H1 (cell line): ENCODE measurements around the gene STX18. TPM values are rescaled to one million over a fixed set of nuclear protein-coding genes. Genes with fewer than 3 reads are reported as not detected.

Experiments
- CTCF ChIA-PET: fragments of 300-600 bp; sonication (Branson Sonifier 250); formaldehyde crosslinking; loops from one replicate; lab custom pipeline; 2021; ENCODE audit not compliant: partially characterized antibody; lab: Charles Lee
- POLR2A ChIA-PET: fragments of 300-600 bp; sonication (Branson Sonifier 250); formaldehyde crosslinking; loops from one replicate; lab custom pipeline; 2021; ENCODE audit warnings: inconsistent platforms; ENCODE audit not compliant: partially characterized antibody; lab: Charles Lee
- DNase-seq, 2 experiments: peaks; one replicate each; pipeline versions ENCODE4 v3.0.0 to v3.0.0-alpha.2; 2010 to 2022; ENCODE audit warnings: low spot score in 2 of 2, low read depth in 1 of 2, mixed read lengths in 1 of 2
- FAIRE-seq: peaks from 2 replicates; lab custom pipeline; 2011; peaks lifted over from hg19 to GRCh38; lab: Jason Lieb, UNC
- H2AFZ ChIP-seq: 2 replicates; pipeline ENCODE4 v1.8.1; 2012; ENCODE audit warnings: low read length, inconsistent platforms
- H2AK5ac ChIP-seq: 2 replicates; pipeline ENCODE4 v1.6.1; 2013; ENCODE audit warnings: low read depth, low read length
- H2BK120ac ChIP-seq: replicated peaks from 2 replicates; pipeline ENCODE3; 2013; ENCODE audit warnings: low read depth, low read length, inconsistent platforms
- H2BK12ac ChIP-seq: 2 replicates; pipeline ENCODE4 v1.6.1; 2013; ENCODE audit warnings: low read depth, low read length
- H2BK15ac ChIP-seq: 2 replicates; pipeline ENCODE4 v1.6.1; 2013; ENCODE audit warnings: low read length
- H2BK20ac ChIP-seq: 2 replicates; pipeline ENCODE4 v1.6.1; 2013; ENCODE audit warnings: low read length
- H2BK5ac ChIP-seq: 2 replicates; pipeline ENCODE4 v1.6.1; 2013; ENCODE audit warnings: low read depth, low read length
- H3K14ac ChIP-seq: 2 replicates; pipeline ENCODE4 v1.6.1; 2013; ENCODE audit warnings: inconsistent platforms; ENCODE audit not compliant: insufficient read length
- H3K18ac ChIP-seq: 2 replicates; pipeline ENCODE4 v1.6.1; 2013; ENCODE audit warnings: low read length; ENCODE audit errors: extremely low read depth
- H3K23ac ChIP-seq: 2 replicates; pipeline ENCODE4 v1.6.1; 2013; ENCODE audit warnings: inconsistent platforms; ENCODE audit not compliant: insufficient read length
- H3K23me2 ChIP-seq: 2 replicates; pipeline ENCODE4 v1.6.1; 2013; ENCODE audit warnings: low read depth, low read length
- H3K27ac ChIP-seq: 2 replicates; pipeline ENCODE4 v1.6.1; 2011; ENCODE audit warnings: low read depth, low read length, inconsistent platforms
- H3K27me3 ChIP-seq, 4 experiments: replicated peaks in 1 of 4; 1 replicate in 1 of 4; 2 replicates in 3 of 4; pipeline versions ENCODE4 v1.6.1 to v1.8.1; 2011 to 2013; ENCODE audit warnings: low read length in 3 of 4, mild to moderate bottlenecking in 3 of 4, inconsistent platforms in 2 of 4, mixed read lengths in 2 of 4, moderate library complexity in 1 of 4; ENCODE audit not compliant: control insufficient read depth in 3 of 4, insufficient read depth in 3 of 4; ENCODE audit errors: extremely low read depth in 1 of 4
- H3K36me3 ChIP-seq, 4 experiments: 2 replicates each; pipeline versions ENCODE4 v1.6.1 to v1.8.1; 2011 to 2013; ENCODE audit warnings: mild to moderate bottlenecking in 4 of 4, low read length in 3 of 4, moderate library complexity in 2 of 4, control low read depth in 1 of 4, inconsistent platforms in 1 of 4; ENCODE audit not compliant: insufficient read depth in 4 of 4, control insufficient read depth in 2 of 4
- H3K4ac ChIP-seq: replicated peaks from 2 replicates; pipeline ENCODE3; 2013; ENCODE audit warnings: low read length, low read depth, mixed read lengths, inconsistent platforms; ENCODE audit not compliant: insufficient read length
- H3K4me1 ChIP-seq, 4 experiments: replicated peaks in 1 of 4; 1 replicate in 1 of 4; 2 replicates in 3 of 4; pipeline versions ENCODE4 v1.6.1 to v1.8.1; 2011 to 2013; ENCODE audit warnings: low read length in 3 of 4, inconsistent platforms in 2 of 4, mixed read lengths in 1 of 4; ENCODE audit not compliant: insufficient read depth in 4 of 4, control insufficient read depth in 3 of 4
- H3K4me2 ChIP-seq, 2 experiments: 2 replicates each; pipeline versions ENCODE4 v1.6.1 to v1.8.1; 2011 to 2013; ENCODE audit warnings: low read depth in 2 of 2, low read length in 2 of 2, control low read depth in 1 of 2, inconsistent platforms in 1 of 2, mild to moderate bottlenecking in 1 of 2; ENCODE audit not compliant: insufficient read depth in 1 of 2
- H3K4me3 ChIP-seq, 4 experiments: fragments of 200-600, 300-600 bp in 1 of 4; sonication (generic), shearing (Covaris generic), sonication (Bioruptor Twin) in 1 of 4; 2 replicates each; pipeline versions ENCODE4 v1.5.1 to v1.8.1; 2011 to 2016; ENCODE audit warnings: low read length in 4 of 4, low read depth in 3 of 4, control low read depth in 2 of 4, inconsistent platforms in 2 of 4, mild to moderate bottlenecking in 2 of 4, mixed read lengths in 1 of 4, moderate library complexity in 1 of 4; ENCODE audit not compliant: insufficient read depth in 2 of 4; ENCODE audit errors: extremely low read depth in 1 of 4
- H3K56ac ChIP-seq: replicated peaks from 2 replicates; pipeline ENCODE3; 2013; ENCODE audit warnings: low read depth, mild to moderate bottlenecking, mixed read lengths, low read length, inconsistent platforms; ENCODE audit not compliant: insufficient read length
- H3K79me1 ChIP-seq: 2 replicates; pipeline ENCODE4 v1.6.1; 2013; ENCODE audit warnings: low read depth, low read length, control low read depth
- H3K79me2 ChIP-seq, 2 experiments: 2 replicates each; pipeline versions ENCODE4 v1.6.1 to v1.8.1; 2012 to 2013; ENCODE audit warnings: low read length in 2 of 2, mild to moderate bottlenecking in 2 of 2, inconsistent platforms in 1 of 2; ENCODE audit not compliant: insufficient read depth in 2 of 2, control insufficient read depth in 1 of 2
- H3K9ac ChIP-seq, 4 experiments: replicated peaks in 1 of 4; 1 replicate in 1 of 4; 2 replicates in 3 of 4; pipeline versions ENCODE4 v1.6.1 to v1.8.1; 2011 to 2013; ENCODE audit warnings: low read depth in 3 of 4, low read length in 3 of 4, control low read depth in 2 of 4, mild to moderate bottlenecking in 2 of 4, moderate library complexity in 2 of 4, inconsistent platforms in 1 of 4; ENCODE audit errors: extremely low read depth in 1 of 4
- H3K9me3 ChIP-seq, 2 experiments: 2 replicates each; pipeline versions ENCODE4 v1.6.1 to v1.8.1; 2012 to 2013; ENCODE audit warnings: mild to moderate bottlenecking in 2 of 2, moderate library complexity in 2 of 2, control low read depth in 1 of 2, inconsistent platforms in 1 of 2, low read depth in 1 of 2, low read length in 1 of 2, mixed read lengths in 1 of 2; ENCODE audit not compliant: insufficient read depth in 2 of 2
- H4K20me1 ChIP-seq, 2 experiments: replicated peaks in 1 of 2; 2 replicates each; pipeline versions ENCODE3 to v1.8.1; 2011 to 2013; ENCODE audit warnings: inconsistent platforms in 2 of 2, low read length in 2 of 2, mild to moderate bottlenecking in 1 of 2; ENCODE audit not compliant: insufficient read depth in 2 of 2, control insufficient read depth in 1 of 2
- H4K5ac ChIP-seq: 2 replicates; pipeline ENCODE4 v1.6.1; 2013; ENCODE audit warnings: low read length, low read depth, mixed read lengths, inconsistent platforms; ENCODE audit not compliant: insufficient read length
- H4K8ac ChIP-seq: 2 replicates; pipeline ENCODE4 v1.8.0; 2013; ENCODE audit warnings: mild to moderate bottlenecking, moderate library complexity, low read length, inconsistent platforms; ENCODE audit not compliant: insufficient read depth; ENCODE audit errors: extremely low read depth
- H4K91ac ChIP-seq: replicated peaks from 2 replicates; pipeline ENCODE3; 2013; ENCODE audit warnings: low read length, mixed read lengths, inconsistent platforms; ENCODE audit not compliant: insufficient read length
- ASH2L ChIP-seq: fragments of 200-600, 300-600 bp; sonication (generic); IDR thresholded peaks from one replicate; pipeline ENCODE4 v1.7.1; 2017; ENCODE audit warnings: low read length
- BCL11A ChIP-seq, 2 experiments: IDR thresholded peaks; one replicate each; pipeline ENCODE4 v1.6.1; 2011; ENCODE audit warnings: low read depth in 2 of 2, low read length in 2 of 2, mild to moderate bottlenecking in 2 of 2
- BRCA1 ChIP-seq: IDR thresholded peaks from 2 replicates; pipeline ENCODE4 v1.6.1; 2012; ENCODE audit warnings: low read depth, low read length, improper control_type of control experiment
- EZH2 ChIP-seq: fragments of 200-600 bp; sonication (generic); IDR thresholded peaks from 2 replicates; pipeline ENCODE4 v1.7.1; 2012; ENCODE audit warnings: low read depth, mild to moderate bottlenecking, moderate library complexity, low read length, inconsistent platforms; ENCODE audit not compliant: severe bottlenecking
- HDAC2 ChIP-seq, 2 experiments: fragments of 300-600 bp in 1 of 2; sonication (generic) in 1 of 2; IDR thresholded peaks; 2 replicates each; pipeline ENCODE4 v1.6.1; 2011 to 2012; ENCODE audit warnings: low read depth in 2 of 2, low read length in 2 of 2, mild to moderate bottlenecking in 2 of 2, moderate library complexity in 2 of 2, borderline replicate concordance in 1 of 2, inconsistent platforms in 1 of 2
- HDAC6 ChIP-seq: IDR thresholded peaks from one replicate; pipeline ENCODE4 v1.7.1; 2012; ENCODE audit warnings: low read depth, mild to moderate bottlenecking, inconsistent platforms, low read length, moderate library complexity
- JUND ChIP-seq: IDR thresholded peaks from 2 replicates; pipeline ENCODE4 v1.6.1; 2011; ENCODE audit warnings: mild to moderate bottlenecking, improper control_type of control experiment, low read length
- NANOG ChIP-seq: IDR thresholded peaks from 2 replicates; pipeline ENCODE4 v1.6.1; 2011; ENCODE audit warnings: low read length, low read depth, mild to moderate bottlenecking, inconsistent platforms; ENCODE audit not compliant: insufficient read depth, poor library complexity, severe bottlenecking
- NRF1 ChIP-seq: IDR thresholded peaks from 2 replicates; pipeline ENCODE4 v1.6.1; 2011; ENCODE audit warnings: mild to moderate bottlenecking, low read depth, low read length, improper control_type of control experiment
- POLR2A ChIP-seq, 2 experiments: IDR thresholded peaks; 1 replicate in 1 of 2; 2 replicates in 1 of 2; pipeline ENCODE4 v1.6.1; 2011; ENCODE audit warnings: low read depth in 2 of 2, low read length in 2 of 2, mild to moderate bottlenecking in 2 of 2; ENCODE audit errors: control extremely low read depth in 1 of 2
- POU5F1 ChIP-seq: IDR thresholded peaks from 2 replicates; pipeline ENCODE4 v1.6.1; 2011; ENCODE audit warnings: low read depth, mild to moderate bottlenecking, low read length, moderate library complexity
- SAP30 ChIP-seq: fragments of 300-600 bp; sonication (generic); IDR thresholded peaks from 2 replicates; pipeline ENCODE4 v1.7.1; 2012; ENCODE audit warnings: low read length, moderate library complexity, mild to moderate bottlenecking, inconsistent platforms; ENCODE audit not compliant: insufficient read depth, insufficient replicate concordance
- SIRT6 ChIP-seq: IDR thresholded peaks from one replicate; pipeline ENCODE4 v1.7.1; 2012; ENCODE audit warnings: low read length, inconsistent platforms
- TAF1 ChIP-seq: IDR thresholded peaks from 2 replicates; pipeline ENCODE4 v1.6.1; 2011; ENCODE audit warnings: mild to moderate bottlenecking, low read depth, low read length
- TBP ChIP-seq: IDR thresholded peaks from 2 replicates; pipeline ENCODE4 v1.6.1; 2011; ENCODE audit warnings: low read depth, low read length, improper control_type of control experiment
- WGBS, 2 experiments: shearing (Covaris generic) in 1 of 2; methylation state at CpG; one replicate each; pipeline versions ENCODE4 v1.1.6 to v1.1.7; 2013 to 2015; ENCODE audit warnings: low lambda C conversion rate in 2 of 2, mixed read lengths in 2 of 2, inconsistent platforms in 1 of 2, low coverage in 1 of 2, missing lambda C conversion rate in 1 of 2; ENCODE audit not compliant: insufficient replicate concordance in 2 of 2, insufficient coverage in 1 of 2, insufficient read length in 1 of 2; ENCODE audit errors: extremely low coverage in 1 of 2, missing lambda C conversion rate in 1 of 2; 5-methylcytosine and 5-hydroxymethylcytosine counted together
- polyA plus RNA-seq, 7 experiments: library from polyadenylated mRNA; depleted of rRNA in 3 of 7; stranded (reverse) in 5 of 7; unstranded in 2 of 7; fragments of >200 nt in 5 of 7; fragments of 200-250 nt in 2 of 7; gene quantifications; 1 replicate in 5 of 7; 2 replicates in 1 of 7; 4 replicates in 1 of 7; pipeline versions ENCODE4 v1.2.1 to v1.2.3, GENCODE V29; 2011 to 2013; ENCODE audit warnings: missing spikeins in 2 of 7, mixed read lengths in 2 of 7
- total RNA-seq: library from RNA; stranded (reverse); fragmentation: NEBNext Ultra II Directional; extraction: Animal tissue kit (Norgen Biotek cat#: 25700); gene quantifications from 2 replicates; pipeline ENCODE4 v1.2.1, GENCODE V29; 2021

Gene STX18
- total and polyA plus RNA-seq, 2 of the 8 experiments (the other 6 are each of a cell fraction or from before 2014, with no cell fraction given) = 14.6 to 18.3 TPM

DNA sequence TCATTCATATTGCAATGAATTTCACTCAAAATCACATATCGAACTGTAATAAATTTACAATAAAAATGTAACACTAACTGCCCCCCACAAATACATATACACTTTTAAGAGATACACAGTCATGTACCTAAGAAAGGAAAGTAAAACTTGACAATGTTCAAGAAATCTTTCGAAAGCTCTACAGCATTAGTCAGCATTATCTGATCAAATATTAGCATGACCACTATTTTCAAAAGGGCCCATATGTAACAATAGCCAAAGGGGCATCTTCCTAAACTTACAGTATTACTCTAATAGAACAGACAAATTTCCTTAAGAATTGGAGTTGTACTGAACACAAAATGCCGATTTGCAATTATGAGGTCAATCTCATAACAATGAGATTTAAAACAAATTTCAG is 51.8 kb downstream of the STX18 start:
- Histone ChIP-seq H2BK20ac (no peak overlapping the region), H4K20me1 (peaks cover 0 to 2% of the 10 kb centered on the region in 2 experiments), H2AK5ac (no peak overlapping the region), H4K8ac (no peak overlapping the region), H3K4me2 (no peak overlapping the region), H2BK15ac (no peak overlapping the region), H2BK120ac (no peak overlapping the region), H4K91ac (no peak overlapping the region), H2AFZ (no peak overlapping the region), H3K14ac (no peak overlapping the region), H3K79me1 (no peaks in the 10 kb centered on the region), H3K23me2 (no peaks in the 10 kb centered on the region), H3K9ac (no peak overlapping the region), H4K5ac (no peak overlapping the region), H3K56ac (no peak overlapping the region), H3K27ac (no peak overlapping the region), H3K4me3 (no peak overlapping the region), H3K23ac (no peak overlapping the region), H3K4ac (no peak overlapping the region), H3K18ac (no peak overlapping the region), H3K4me1 (peaks cover 0 to 3% (median under 1%) of the 10 kb centered on the region in 4 experiments; a peak in 2 of 7 replicates), H2BK12ac (no peak overlapping the region), H2BK5ac (no peak overlapping the region), H3K27me3 (peaks cover 0 to 1% (median 0%) of the 10 kb centered on the region in 4 experiments; a peak in 1 of 7 replicates), H3K79me2 (no peaks in the 10 kb centered on the region), H3K9me3 (no peaks in the 10 kb centered on the region), H3K36me3 (no peaks in the 10 kb centered on the region)
- FAIRE-seq (no peak), DNase-seq (no peak)
- TF ChIP-seq JUND (no peak), HDAC2 (IDR thresholded peaks at IDR 0.05; ENCODE audit: borderline replicate concordance in 1 of 2, low read depth in 2 of 2, low read length in 2 of 2) (no peak), SIRT6 (no peak), BCL11A (IDR thresholded peaks at IDR 0.05; ENCODE audit: low read depth in 2 of 2, low read length in 2 of 2) (no peak), NANOG (no peak), TBP (no peak), TAF1 (no peak), ASH2L (no peak), BRCA1 (no peak), EZH2 (no peak), NRF1 (no peak), POLR2A (IDR thresholded peaks at IDR 0.05; ENCODE audit: control extremely low read depth in 1 of 2, low read depth in 2 of 2, low read length in 2 of 2) (no peak), SAP30 (no peak), POU5F1 (no peak), HDAC6 (no peak)
- 82 to 100% methylated on average over 1 to 3 of the region's 3 CpGs for WGBS, 2 experiments
- POLR2A ChIA-PET = interaction anchor here (1.7 kb wide), 1 partner anchor 9 kb away, joined by 3 read pairs; no protein-coding TSS in a partner anchor
- CTCF ChIA-PET = interaction anchor here (1.2 to 3.0 kb wide), 5 partner anchors 11 to 390 kb away, joined by 3 to 17 read pairs (median 4); no protein-coding TSS in a partner anchor
